ENCODE measurements around the gene GASK1A. TPM values are rescaled to one million over a fixed set of nuclear protein-coding genes. Genes with fewer than 3 reads are reported as not detected.

GASK1A gene
- total RNA-seq, 3 donors from 2014 or later, result 10.1 to 22.6 (median 20.5) TPM

GRCh38 chr3:43022121-43022520 is 43.0 kb downstream of the GASK1A start:
- TF ChIP-seq CTCF (IDR thresholded peaks at IDR 0.05) (no peak), POLR2AphosphoS5 (IDR thresholded peaks at IDR 0.05) (no peak), POLR2A (IDR thresholded peaks at IDR 0.05) (no peak)
- H3K27me3 ChIP-seq, result no peaks in the 10 kb centered on the region
- intact Hi-C loops (cut with DNase I; ENCODE audit: low total_unique reads), result no loop called here
- no peak overlapping the region for H3K27ac ChIP-seq
- DNase-seq (ENCODE audit: low spot score in 2 of 2), result no peak
- no peak overlapping the region for H3K4me3 ChIP-seq
- no peaks in the 10 kb centered on the region for H3K4me1 ChIP-seq
- H3K9me3 ChIP-seq, result no peaks in the 10 kb centered on the region
- no peaks in the 10 kb centered on the region for H3K36me3 ChIP-seq

- no peaks in the 10 kb centered on the region for H3K27me3 ChIP-seq
- no peak overlapping the region for H3K27ac ChIP-seq
- H3K36me3 ChIP-seq, result no peaks in the 10 kb centered on the region
- H3K9me3 ChIP-seq, result no peaks in the 10 kb centered on the region
- no peaks in the 10 kb centered on the region for H3K4me1 ChIP-seq
- no peak overlapping the region for H3K4me3 ChIP-seq
- TF ChIP-seq POLR2A (IDR thresholded peaks at IDR 0.05) (no peak), POLR2AphosphoS5 (IDR thresholded peaks at IDR 0.05) (no peak), CTCF (IDR thresholded peaks at IDR 0.05) (no peak)
- intact Hi-C loops (cut with DNase I; ENCODE audit: low total_unique reads), result no loop called here
- DNase-seq (ENCODE audit: low spot score in 2 of 2), result no peak
These were observed 44.0 kb downstream of the GASK1A start for GRCh38 chr3:43023066-43023465.

GRCh38 chr3:43023746-43024145 is 44.6 kb downstream of the GASK1A start:
- DNase-seq (ENCODE audit: low spot score in 2 of 2), result no peak
- Histone ChIP-seq H3K4me3 (no peak overlapping the region), H3K27ac (no peak overlapping the region), H3K9me3 (no peaks in the 10 kb centered on the region), H3K36me3 (no peaks in the 10 kb centered on the region), H3K4me1 (no peaks in the 10 kb centered on the region), H3K27me3 (no peaks in the 10 kb centered on the region)
- TF ChIP-seq CTCF (IDR thresholded peaks at IDR 0.05) (no peak), POLR2AphosphoS5 (IDR thresholded peaks at IDR 0.05) (no peak), POLR2A (IDR thresholded peaks at IDR 0.05) (no peak)
- intact Hi-C loops (cut with DNase I; ENCODE audit: low total_unique reads), result no loop called here

- no peaks in the 10 kb centered on the region for H3K27me3 ChIP-seq
- H3K4me1 ChIP-seq, result no peaks in the 10 kb centered on the region
- DNase-seq (ENCODE audit: low spot score in 2 of 2), result no peak
- no peak overlapping the region for H3K4me3 ChIP-seq
- TF ChIP-seq POLR2A (IDR thresholded peaks at IDR 0.05) (no peak), POLR2AphosphoS5 (IDR thresholded peaks at IDR 0.05) (no peak), CTCF (IDR thresholded peaks at IDR 0.05) (no peak)
- H3K36me3 ChIP-seq, result no peaks in the 10 kb centered on the region
- H3K27ac ChIP-seq, result no peak overlapping the region
- intact Hi-C loops (cut with DNase I; ENCODE audit: low total_unique reads), result no loop called here
- H3K9me3 ChIP-seq, result no peaks in the 10 kb centered on the region
These were observed 45.2 kb downstream of the GASK1A start for GRCh38 chr3:43024181-43024885.

- no peaks in the 10 kb centered on the region for H3K4me1 ChIP-seq
- H3K4me3 ChIP-seq, result no peak overlapping the region
- intact Hi-C loops (cut with DNase I; ENCODE audit: low total_unique reads), result no loop called here
- TF ChIP-seq POLR2A (IDR thresholded peaks at IDR 0.05) (no peak), POLR2AphosphoS5 (IDR thresholded peaks at IDR 0.05) (no peak), CTCF (IDR thresholded peaks at IDR 0.05) (no peak)
- no peaks in the 10 kb centered on the region for H3K36me3 ChIP-seq
- no peaks in the 10 kb centered on the region for H3K27me3 ChIP-seq
- H3K27ac ChIP-seq, result no peak overlapping the region
- H3K9me3 ChIP-seq, result no peaks in the 10 kb centered on the region
- no peak for DNase-seq (ENCODE audit: low spot score in 2 of 2)
These were observed 46.3 kb downstream of the GASK1A start for GRCh38 chr3:43025423-43025822.

Measured in breast epithelium (tissue), 4 donors.